Mesendoderm (in vitro differentiated cells): ENCODE results near the gene SPEM3.
"Not testable (repeated sequence)": the region's sequence is repeated elsewhere in the genome, so short reads cannot be mapped to it uniquely, and the experiment has no call there.

Source experiments
- DNase-seq: peaks from one replicate; pipeline ENCODE4 v3.0.0; 2013
- H2AK5ac ChIP-seq: 2 replicates; pipeline ENCODE4 v1.6.1; 2013; ENCODE audit warnings: low read length, inconsistent platforms
- H2BK120ac ChIP-seq: 2 replicates; pipeline ENCODE4 v1.6.1; 2013; ENCODE audit warnings: low read depth, mild to moderate bottlenecking, low read length, moderate library complexity, mixed read lengths
- H2BK15ac ChIP-seq: replicated peaks from 2 replicates; pipeline ENCODE4 v1.6.1; 2013; ENCODE audit warnings: low read depth, mild to moderate bottlenecking, moderate library complexity
- H2BK5ac ChIP-seq: 2 replicates; pipeline ENCODE4 v1.6.1; 2013; ENCODE audit warnings: low read length, inconsistent platforms
- H3K18ac ChIP-seq: 2 replicates; pipeline ENCODE4 v1.6.1; 2013; ENCODE audit warnings: mild to moderate bottlenecking, low read length, mixed read lengths
- H3K23ac ChIP-seq: one replicate; pipeline ENCODE4 v1.6.1; 2013; ENCODE audit warnings: low read length
- H3K27ac ChIP-seq: 2 replicates; pipeline ENCODE4 v1.5.1; 2013; ENCODE audit warnings: low read depth, mild to moderate bottlenecking, inconsistent platforms, low read length, moderate library complexity
- H3K27me3 ChIP-seq: 2 replicates; pipeline ENCODE4 v1.6.1; 2013; ENCODE audit warnings: low read length, control low read depth, mild to moderate bottlenecking, inconsistent platforms; ENCODE audit not compliant: insufficient read depth, poor library complexity
- H3K36me3 ChIP-seq: 2 replicates; pipeline ENCODE4 v1.6.1; 2013; ENCODE audit warnings: low read length, inconsistent platforms; ENCODE audit not compliant: control insufficient read depth, insufficient read depth
- H3K4ac ChIP-seq: one replicate; pipeline ENCODE4 v1.6.1; 2013; ENCODE audit warnings: low read depth, mild to moderate bottlenecking, low read length, moderate library complexity
- H3K4me1 ChIP-seq: 2 replicates; pipeline ENCODE4 v1.6.1; 2013; ENCODE audit warnings: low read depth, low read length, inconsistent platforms; ENCODE audit not compliant: control insufficient read depth
- H3K4me2 ChIP-seq: 2 replicates; pipeline ENCODE4 v1.6.1; 2013; ENCODE audit warnings: low read length
- H3K4me3 ChIP-seq: 2 replicates; pipeline ENCODE4 v1.5.1; 2013; ENCODE audit warnings: mild to moderate bottlenecking, low read length
- H3K56ac ChIP-seq: one replicate; pipeline ENCODE4 v1.6.1; 2013; ENCODE audit warnings: low read length
- H3K79me1 ChIP-seq: 2 replicates; pipeline ENCODE4 v1.6.1; 2013; ENCODE audit warnings: low read length, inconsistent platforms
- H3K79me2 ChIP-seq: 2 replicates; pipeline ENCODE4 v1.6.1; 2013; ENCODE audit warnings: mild to moderate bottlenecking, low read length; ENCODE audit not compliant: control insufficient read depth, insufficient read depth
- H3K9ac ChIP-seq: 2 replicates; pipeline ENCODE4 v1.6.1; 2013; ENCODE audit warnings: low read length, inconsistent platforms
- H4K5ac ChIP-seq: one replicate; pipeline ENCODE4 v1.6.1; 2013; ENCODE audit warnings: low read length
- H4K8ac ChIP-seq: one replicate; pipeline ENCODE4 v1.6.1; 2013; ENCODE audit warnings: low read depth, mild to moderate bottlenecking, control low read depth, low read length, moderate library complexity
- WGBS: extraction: QIAGEN DNeasy Blood & Tissue Kit; methylation state at CpG from one replicate; pipeline ENCODE4 v1.1.7; 2013; ENCODE audit warnings: low lambda C conversion rate, missing lambda C conversion rate; ENCODE audit not compliant: insufficient coverage; ENCODE audit errors: extremely low coverage; 5-methylcytosine and 5-hydroxymethylcytosine counted together

The SPEM3 gene

GRCh38 chr17:7481842-7482741 is 53.4 kb downstream of the SPEM3 start:
- H3K4me2 ChIP-seq, H3K9ac ChIP-seq, DNase-seq, H3K4me1 ChIP-seq, H3K23ac ChIP-seq, H3K56ac ChIP-seq, H3K18ac ChIP-seq, H3K4ac ChIP-seq, H2AK5ac ChIP-seq, H2BK120ac ChIP-seq, H3K36me3 ChIP-seq, H4K5ac ChIP-seq, H3K27ac ChIP-seq, H3K4me3 ChIP-seq, H3K27me3 ChIP-seq, H4K8ac ChIP-seq, H2BK5ac ChIP-seq, H2BK15ac ChIP-seq: not testable (repeated sequence)
- Histone ChIP-seq H3K79me2 (peaks cover 29% of the 10 kb centered on the region), H3K79me1 (peaks cover 14% of the 10 kb centered on the region)
- WGBS: no CpG with 5 or more reads among the region's 31 CpGs
